Measurements from ENCODE around the gene TUBB1. TPM values are rescaled to one million over a fixed set of nuclear protein-coding genes. Genes with fewer than 3 reads are reported as not detected.
A peak's percentile ranks its signal among the peaks of the same experiment; 100 is the strongest.

The TUBB1 gene
- total RNA-seq, 4 donors from 2014 or later = 0.17 TPM; not detected in 3

- no peak overlapping the region for H3K27ac ChIP-seq
- TF ChIP-seq EP300 (IDR thresholded peaks at IDR 0.05) (no peak), CTCF (IDR thresholded peaks at IDR 0.05) (no peak)
- no peaks in the 10 kb centered on the region for H3K27me3 ChIP-seq
- DNase-seq (ENCODE audit: low spot score in 2 of 2) = peak in 1 of 2 donors; percentile 29
- 77% methylated on average over 9 of the region's 9 CpGs for WGBS
- H3K4me1 ChIP-seq = peaks cover 35% of the 10 kb centered on the region
- no peaks in the 10 kb centered on the region for H3K9me3 ChIP-seq
- peaks cover 52% of the 10 kb centered on the region for H3K36me3 ChIP-seq
- H3K4me3 ChIP-seq = no peak overlapping the region
These were observed 32.8 kb upstream of the TUBB1 start for GRCh38 chr20:58986286-58986967.

GRCh38 chr20:58986968-58987517 is 32.2 kb upstream of the TUBB1 start:
- WGBS = 90% methylated on average over 8 of the region's 8 CpGs

GRCh38 chr20:58987790-58988564 is 31.3 kb upstream of the TUBB1 start:
- no peaks in the 10 kb centered on the region for H3K27me3 ChIP-seq
- H3K4me3 ChIP-seq = no peak overlapping the region
- no peak for TF ChIP-seq POLR2AphosphoS5 (IDR thresholded peaks at IDR 0.05)
- H3K9me3 ChIP-seq = no peaks in the 10 kb centered on the region
- no peak overlapping the region for H3K27ac ChIP-seq
- 79% methylated on average over 8 of the region's 9 CpGs for WGBS
- peak; percentile 5 to 48 for DNase-seq (ENCODE audit: low spot score in 2 of 2)
- H3K36me3 ChIP-seq = peaks cover 68% of the 10 kb centered on the region
- H3K4me1 ChIP-seq = peaks cover 21% of the 10 kb centered on the region

More at GRCh38 chr20:58986968-58987517, 32.2 kb upstream of the TUBB1 start:
- peak in 1 of 2 donors; percentile 32 for DNase-seq (ENCODE audit: low spot score in 2 of 2)
- Histone ChIP-seq H3K9me3 (no peaks in the 10 kb centered on the region), H3K4me1 (peaks cover 31% of the 10 kb centered on the region), H3K36me3 (peaks cover 58% of the 10 kb centered on the region), H3K27ac (no peak overlapping the region), H3K27me3 (no peaks in the 10 kb centered on the region), H3K4me3 (no peak overlapping the region)
- TF ChIP-seq EP300 (IDR thresholded peaks at IDR 0.05) (no peak), POLR2AphosphoS5 (IDR thresholded peaks at IDR 0.05) (no peak), CTCF (IDR thresholded peaks at IDR 0.05) (no peak), POLR2A (IDR thresholded peaks at IDR 0.05) (no peak)

- Histone ChIP-seq H3K9me3 (no peaks in the 10 kb centered on the region), H3K36me3 (peaks cover 73% of the 10 kb centered on the region), H3K4me1 (peaks cover 17% of the 10 kb centered on the region), H3K27me3 (no peaks in the 10 kb centered on the region), H3K27ac (no peak overlapping the region), H3K4me3 (no peak overlapping the region)
- TF ChIP-seq POLR2A (IDR thresholded peaks at IDR 0.05) = no peak
- TF ChIP-seq CTCF (IDR thresholded peaks at IDR 0.05) = no peak
- TF ChIP-seq EP300 (IDR thresholded peaks at IDR 0.05) = no peak
- TF ChIP-seq POLR2AphosphoS5 (IDR thresholded peaks at IDR 0.05) = no peak
- 89% methylated on average over 6 of the region's 6 CpGs for WGBS
- peak in 1 of 2 donors; percentile 18 for DNase-seq (ENCODE audit: low spot score in 2 of 2)
These were observed 30.7 kb upstream of the TUBB1 start for GRCh38 chr20:58988565-58988882.

GRCh38 chr20:58989196-58989595 is 30.0 kb upstream of the TUBB1 start:
- Histone ChIP-seq H3K27ac (no peak overlapping the region), H3K4me1 (peaks cover 10% of the 10 kb centered on the region), H3K36me3 (peaks cover 80% of the 10 kb centered on the region), H3K9me3 (no peaks in the 10 kb centered on the region), H3K4me3 (no peak overlapping the region), H3K27me3 (no peaks in the 10 kb centered on the region)
- DNase-seq (ENCODE audit: low spot score in 2 of 2) = peak; percentile 43 to 49
- no peak for TF ChIP-seq POLR2AphosphoS5 (IDR thresholded peaks at IDR 0.05)
- 94% methylated on average over 10 of the region's 10 CpGs for WGBS

Data from suprapubic skin (tissue), 4 donors.